Stimulated activated CD4-positive, alpha-beta T cell treated with anti-CD3 and anti-CD28 coated beads, Interleukin-1b, Interleukin-23, amount 100 ng/mL, for 48 hours (primary cell): ENCODE results near the gene GJC1.

Experiments used
- DNase-seq: peaks from one replicate; pipeline ENCODE4 v3.0.0-alpha.2; 2020

Gene GJC1

GRCh38 chr17:44775838-44776621, 54.1 kb downstream of the GJC1 start:
- DNase-seq: no peak

- peak; percentile 98 for DNase-seq
These were observed 54.8 kb downstream of the GJC1 start for GRCh38 chr17:44775136-44775837.

DNA sequence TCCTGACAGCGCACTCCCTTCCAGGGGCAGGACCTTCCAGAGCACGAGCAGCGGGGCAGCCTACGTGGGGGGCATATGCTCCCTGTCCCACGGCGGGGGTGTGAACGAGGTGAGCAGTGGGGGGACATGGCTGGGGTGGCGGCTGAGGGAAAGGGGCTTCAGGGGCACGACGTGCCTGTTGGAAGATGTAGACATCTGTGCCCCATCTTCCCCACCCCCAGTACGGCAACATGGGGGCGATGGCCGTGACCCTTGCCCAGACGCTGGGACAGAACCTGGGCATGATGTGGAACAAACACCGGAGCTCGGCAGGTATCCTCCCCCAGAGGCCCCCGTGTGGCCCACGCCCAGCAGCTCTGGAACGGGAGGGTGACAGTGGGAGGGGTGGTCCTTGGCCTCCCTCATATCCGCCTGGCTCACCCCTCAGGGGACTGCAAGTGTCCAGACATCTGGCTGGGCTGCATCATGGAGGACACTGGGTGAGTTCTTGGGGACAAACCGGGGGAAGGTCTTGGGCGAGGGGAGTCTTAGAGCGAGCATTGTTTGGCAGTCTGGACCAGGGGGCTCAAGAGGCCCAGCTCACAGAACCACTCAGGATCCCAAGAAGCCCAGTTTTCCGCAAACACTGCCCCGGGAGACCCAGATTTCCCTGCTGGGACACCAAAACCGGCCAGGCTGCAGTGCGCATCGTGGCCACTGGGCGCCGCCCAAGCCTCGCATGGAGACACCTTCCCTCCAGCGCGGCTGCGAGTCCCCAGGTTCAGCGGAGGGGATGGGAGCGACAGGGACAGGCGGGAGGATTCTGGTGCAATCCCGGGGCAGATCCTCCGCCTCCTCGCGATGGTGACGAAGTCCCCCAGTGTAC, 55.6 kb downstream of the GJC1 start:
- DNase-seq: peak; percentile 84

DNA sequence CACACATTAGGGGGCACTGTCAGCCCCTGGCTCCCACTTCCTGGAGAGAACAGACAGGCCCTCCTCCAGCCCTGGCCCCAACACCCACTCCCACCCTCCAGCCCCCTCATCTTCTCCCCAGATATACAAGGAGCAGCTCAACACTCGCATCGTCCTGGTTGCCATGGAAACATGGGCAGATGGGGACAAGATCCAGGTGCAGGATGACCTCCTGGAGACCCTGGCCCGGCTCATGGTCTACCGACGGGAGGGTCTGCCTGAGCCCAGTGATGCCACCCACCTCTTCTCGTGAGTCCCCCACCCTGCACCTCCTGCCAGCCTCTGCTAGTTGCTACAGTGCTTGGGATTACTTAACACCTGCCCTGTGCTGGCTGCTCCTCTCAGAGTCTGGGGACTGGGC, 56.9 kb downstream of the GJC1 start:
- DNase-seq: no peak

GRCh38 chr17:44772308-44773045, 57.6 kb downstream of the GJC1 start:
- no peak for DNase-seq

GRCh38 chr17:44770166-44770925, 59.7 kb downstream of the GJC1 start:
- DNase-seq: no peak

GRCh38 chr17:44769647-44770084, 60.4 kb downstream of the GJC1 start:
- no peak for DNase-seq

DNA sequence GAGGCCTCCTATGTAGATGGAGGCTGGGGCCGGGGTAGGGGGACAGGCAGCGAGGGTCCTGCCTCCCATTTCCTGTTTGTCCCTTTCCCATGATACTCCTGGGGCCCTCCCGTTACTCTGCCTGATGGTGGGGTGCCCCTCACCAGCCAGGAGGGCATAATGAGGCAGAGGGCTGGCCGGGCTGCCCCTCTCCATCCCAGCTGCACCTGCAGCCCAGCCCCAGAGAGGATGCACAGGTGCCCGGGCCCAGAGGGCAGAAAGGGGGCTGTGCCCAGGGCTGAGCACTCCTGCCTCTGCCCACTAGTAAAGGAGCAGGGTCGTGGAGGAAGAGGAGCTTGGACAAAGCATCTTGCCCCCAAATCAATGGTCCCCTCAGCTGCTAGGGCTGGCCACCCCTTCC, 60.9 kb downstream of the GJC1 start:
- DNase-seq: no peak

GRCh38 chr17:44768505-44769142, 61.5 kb downstream of the GJC1 start:
- no peak for DNase-seq

GRCh38 chr17:44767493-44767892, 62.6 kb downstream of the GJC1 start:
- DNase-seq: no peak

- DNase-seq: no peak
These were observed 63.6 kb downstream of the GJC1 start for GRCh38 chr17:44766409-44767038.

GRCh38 chr17:44765965-44766364, 64.1 kb downstream of the GJC1 start:
- DNase-seq: no peak

GRCh38 chr17:44763170-44763569, 66.9 kb downstream of the GJC1 start:
- no peak for DNase-seq

GRCh38 chr17:44761932-44762810, 67.9 kb downstream of the GJC1 start:
- no peak for DNase-seq

DNA sequence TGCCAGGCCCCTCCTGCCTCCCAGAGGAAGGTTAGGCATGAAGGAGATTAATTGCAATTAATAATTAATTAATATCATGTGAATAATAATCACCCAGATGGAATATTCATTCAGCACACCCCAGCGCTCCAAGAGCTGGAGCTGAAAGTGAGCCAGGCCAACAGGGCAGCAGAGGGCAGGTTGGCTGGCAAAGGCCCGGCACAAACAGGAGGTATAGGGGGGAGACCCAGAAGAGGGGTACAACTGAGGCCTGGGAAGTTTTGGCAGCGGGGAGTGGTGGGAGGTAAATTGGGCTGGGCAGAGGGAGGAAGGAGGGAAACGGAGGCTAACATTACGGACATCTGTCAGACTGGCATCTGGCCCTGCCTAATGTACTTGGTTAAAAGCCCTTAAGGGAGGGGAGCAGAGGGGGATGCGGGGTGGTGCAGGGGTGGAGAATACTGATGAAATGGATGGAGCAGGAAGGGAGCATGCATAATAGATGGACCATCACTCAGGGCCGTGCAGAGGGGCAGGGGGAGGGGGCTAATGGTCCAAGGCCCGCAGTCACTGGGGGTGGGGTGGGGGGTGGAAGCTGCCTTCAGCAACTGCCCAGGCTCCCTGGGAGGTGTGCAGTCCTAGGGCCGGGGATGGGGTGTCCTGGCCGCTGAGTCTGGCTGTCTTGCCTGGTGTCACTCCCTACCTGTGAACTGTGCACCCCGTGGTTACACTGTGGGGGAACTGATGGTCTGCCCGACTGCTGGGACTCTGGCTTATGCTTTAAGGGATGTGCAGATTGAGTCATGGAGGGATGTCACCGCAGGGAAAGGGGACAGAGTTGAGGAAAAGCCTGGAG, 69.4 kb downstream of the GJC1 start:
- no peak for DNase-seq

- DNase-seq: no peak
These were observed 70.2 kb downstream of the GJC1 start for GRCh38 chr17:44759916-44760243.

GRCh38 chr17:44759086-44759915, 70.8 kb downstream of the GJC1 start:
- DNase-seq: no peak
